Non-pigmented ciliary epithelial cell (primary cell): Measurements from ENCODE around the gene PXDC1.
"Not testable (repeated sequence)": the region's sequence is repeated elsewhere in the genome, so short reads cannot be mapped to it uniquely, and the experiment has no call there.

Experiments
- DNase-seq: peaks from one replicate; pipeline ENCODE4 v3.0.0-alpha.2; 2010; ENCODE audit warnings: low read depth

The PXDC1 gene

GRCh38 chr6:3762359-3762758 lies 10.8 kb upstream of the PXDC1 start:
- DNase-seq, result no peak

DNA sequence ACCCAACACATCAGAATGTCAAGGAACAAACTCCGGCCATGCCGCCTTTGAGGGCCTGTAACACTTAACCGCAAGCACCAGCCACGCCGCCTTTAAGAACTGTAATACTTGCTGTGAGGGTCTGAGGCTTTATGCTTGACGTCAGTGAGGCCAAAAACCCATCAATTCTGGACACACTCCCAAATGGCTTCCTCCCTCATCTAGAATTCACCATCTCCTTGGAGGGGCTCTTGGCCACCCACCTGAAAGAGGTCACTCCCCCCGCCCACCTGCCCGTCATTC lies 10.4 kb upstream of the PXDC1 start:
- DNase-seq, result no peak

DNA sequence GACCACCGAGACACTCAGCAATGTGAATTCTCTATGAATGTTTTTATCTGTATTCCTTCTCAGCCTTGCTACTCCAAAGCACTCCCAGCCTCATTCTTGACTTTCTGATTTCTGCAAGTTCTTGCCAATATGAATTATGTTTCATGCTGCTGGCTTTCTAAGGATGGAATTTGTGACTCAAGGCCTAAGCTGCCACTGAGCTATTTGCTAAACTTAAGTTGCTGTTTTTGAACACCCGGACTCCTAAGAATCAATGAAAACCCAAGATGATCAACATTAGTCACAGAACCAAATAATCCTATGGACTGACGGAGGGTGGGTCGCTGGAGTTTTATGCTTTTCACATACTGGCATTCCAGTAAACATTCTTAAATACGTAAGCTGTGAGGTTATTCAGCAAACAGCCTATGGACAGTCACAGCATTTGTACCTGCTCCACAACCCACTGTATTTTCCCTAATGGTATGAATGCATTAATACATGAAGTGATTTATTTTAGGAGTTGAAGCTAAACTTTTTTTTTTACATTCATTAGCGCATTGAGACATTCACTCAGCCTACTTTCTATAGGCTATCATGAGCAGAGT lies 8.2 kb upstream of the PXDC1 start:
- peak; percentile 90 for DNase-seq

- DNase-seq, result no peak
Measured at GRCh38 chr6:3758842-3759144, 7.3 kb upstream of the PXDC1 start.

DNA sequence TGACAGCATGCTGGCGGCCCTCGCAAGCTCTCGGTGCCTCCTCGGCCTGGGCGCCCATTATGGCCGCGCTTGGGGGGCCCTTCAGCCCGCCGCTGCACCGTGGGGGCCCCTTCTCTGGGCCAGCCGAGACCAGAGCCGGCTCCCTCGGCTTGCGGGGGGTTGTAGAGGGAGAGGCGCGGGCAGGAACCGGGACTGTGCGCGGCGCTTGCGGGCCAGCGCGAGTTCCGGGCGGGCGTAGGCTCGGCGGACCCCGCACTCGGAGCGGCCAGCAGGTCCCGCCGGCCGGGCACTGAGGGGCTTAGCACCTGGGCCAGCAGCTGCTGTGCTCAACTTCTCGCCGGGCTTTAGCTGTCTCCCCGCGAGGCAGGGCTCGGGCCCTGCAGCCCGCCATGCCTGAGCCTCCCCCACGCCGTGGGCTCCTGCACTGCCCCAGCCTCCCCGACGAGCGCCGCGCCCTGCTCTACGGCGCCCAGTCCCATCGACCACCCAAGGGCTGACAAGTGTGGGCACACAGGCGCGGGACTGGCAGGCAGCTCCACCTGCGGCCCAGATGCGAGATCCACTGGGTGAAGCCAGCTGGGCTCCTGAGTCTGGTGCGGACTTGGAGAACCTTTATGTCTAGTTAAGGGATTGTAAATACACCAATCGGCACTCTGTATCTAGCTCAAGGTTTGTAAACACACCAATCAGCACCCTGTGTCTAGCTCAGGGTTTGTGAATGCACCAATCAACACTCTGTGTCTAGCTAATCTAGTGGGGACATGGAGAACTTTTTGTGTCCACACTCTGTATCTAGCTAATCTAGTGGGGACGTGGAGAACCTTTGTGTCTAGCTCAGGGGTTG lies 6.7 kb upstream of the PXDC1 start:
- DNase-seq, result not testable (repeated sequence)

- DNase-seq, result no peak
Measured at GRCh38 chr6:3757241-3757641, 5.7 kb upstream of the PXDC1 start.

- DNase-seq, result no peak
Measured at GRCh38 chr6:3756546-3756945, 5.0 kb upstream of the PXDC1 start.

DNA sequence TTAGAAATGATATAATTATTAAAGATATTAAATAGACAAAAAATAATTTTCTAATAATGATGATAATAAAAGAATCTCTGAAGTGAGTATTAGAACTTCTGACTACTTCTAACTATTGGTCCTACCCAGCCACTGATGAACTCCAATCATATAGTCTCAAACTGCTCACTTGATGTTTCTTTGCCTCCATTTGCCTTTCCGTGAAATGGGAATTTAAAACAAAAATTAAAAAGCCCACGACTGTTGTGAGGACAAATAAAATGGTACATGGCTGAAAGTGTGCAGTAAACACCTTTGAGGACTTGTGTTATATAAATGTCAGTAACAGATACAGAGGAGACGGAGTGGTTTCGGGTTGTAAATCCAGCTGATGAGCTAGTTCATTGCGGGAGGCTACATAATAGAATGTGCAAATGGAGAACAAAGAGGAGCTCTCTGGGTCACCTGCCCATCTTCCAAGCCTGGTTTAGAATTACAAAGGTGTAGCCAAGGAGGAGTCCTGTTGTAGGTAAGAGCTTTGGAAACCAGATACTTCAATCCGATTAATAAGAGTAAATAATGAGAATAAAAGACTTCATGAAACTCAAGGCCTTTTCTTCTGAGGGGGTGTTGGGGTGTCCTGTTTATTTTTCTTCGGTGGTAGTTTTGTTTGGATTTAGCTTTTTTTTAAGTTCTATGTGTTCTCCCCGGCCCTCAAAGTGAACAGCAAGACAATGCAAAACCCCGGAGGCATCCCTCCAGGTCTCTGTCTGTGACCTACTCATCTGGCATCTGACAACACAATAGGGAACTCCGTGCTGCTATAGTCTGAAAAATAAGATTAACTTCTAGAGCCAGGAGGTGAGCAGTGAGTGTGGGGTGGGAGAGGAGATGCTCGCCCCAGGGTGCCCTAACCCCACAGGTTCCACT lies 4.4 kb upstream of the PXDC1 start:
- no peak for DNase-seq

DNA sequence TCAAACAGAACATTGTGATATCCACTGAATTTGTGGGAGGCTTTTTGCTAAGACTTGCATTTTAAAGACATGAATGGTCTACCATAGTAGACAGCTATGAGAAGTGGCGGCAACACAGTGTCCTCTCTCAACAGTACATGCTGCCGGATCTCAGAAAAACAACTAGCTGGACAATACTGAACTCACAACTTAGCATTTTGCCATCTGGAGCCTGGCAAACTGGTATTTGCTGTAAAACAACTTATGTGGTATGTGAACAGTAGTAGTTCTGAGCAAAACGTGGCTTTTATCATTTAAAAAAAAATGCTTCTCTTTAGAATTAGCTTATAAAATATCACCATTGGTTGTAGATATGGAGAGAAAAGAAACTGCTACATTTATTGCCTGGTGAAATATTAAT lies 3.3 kb upstream of the PXDC1 start:
- no peak for DNase-seq

- DNase-seq, result not testable (repeated sequence)
Measured at GRCh38 chr6:3754032-3754725, 2.7 kb upstream of the PXDC1 start.

DNA sequence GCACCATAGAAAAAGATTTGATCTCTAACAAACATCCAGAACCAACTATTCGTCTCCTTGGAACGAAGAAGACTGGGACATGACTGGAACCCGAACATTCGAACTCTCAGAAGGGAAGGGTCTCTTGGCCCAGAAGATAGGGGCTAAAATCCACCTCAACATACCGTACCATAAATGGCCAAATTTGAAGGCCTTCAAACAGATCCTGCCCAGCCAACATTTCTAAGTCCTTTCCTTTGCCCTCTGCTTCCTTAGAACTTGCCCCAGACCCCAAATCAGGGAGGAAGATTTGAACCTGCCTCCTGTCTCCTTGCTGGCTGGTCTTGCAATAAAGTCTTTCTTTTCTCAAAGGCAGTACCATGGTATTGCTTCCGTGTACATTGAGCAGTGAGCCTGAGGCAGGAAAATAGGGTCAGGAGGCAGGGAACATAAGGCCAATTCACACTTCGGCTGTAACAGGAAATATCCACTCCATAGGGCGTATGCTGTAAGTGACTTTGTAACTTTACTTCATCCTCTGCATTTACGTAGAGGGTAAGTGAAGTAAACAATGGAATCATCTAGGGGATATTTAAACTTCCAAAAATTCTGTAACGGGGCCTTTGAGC lies 1.8 kb upstream of the PXDC1 start:
- DNase-seq, result no peak

GRCh38 chr6:3752531-3753227 lies 1.2 kb upstream of the PXDC1 start:
- no peak for DNase-seq

DNA sequence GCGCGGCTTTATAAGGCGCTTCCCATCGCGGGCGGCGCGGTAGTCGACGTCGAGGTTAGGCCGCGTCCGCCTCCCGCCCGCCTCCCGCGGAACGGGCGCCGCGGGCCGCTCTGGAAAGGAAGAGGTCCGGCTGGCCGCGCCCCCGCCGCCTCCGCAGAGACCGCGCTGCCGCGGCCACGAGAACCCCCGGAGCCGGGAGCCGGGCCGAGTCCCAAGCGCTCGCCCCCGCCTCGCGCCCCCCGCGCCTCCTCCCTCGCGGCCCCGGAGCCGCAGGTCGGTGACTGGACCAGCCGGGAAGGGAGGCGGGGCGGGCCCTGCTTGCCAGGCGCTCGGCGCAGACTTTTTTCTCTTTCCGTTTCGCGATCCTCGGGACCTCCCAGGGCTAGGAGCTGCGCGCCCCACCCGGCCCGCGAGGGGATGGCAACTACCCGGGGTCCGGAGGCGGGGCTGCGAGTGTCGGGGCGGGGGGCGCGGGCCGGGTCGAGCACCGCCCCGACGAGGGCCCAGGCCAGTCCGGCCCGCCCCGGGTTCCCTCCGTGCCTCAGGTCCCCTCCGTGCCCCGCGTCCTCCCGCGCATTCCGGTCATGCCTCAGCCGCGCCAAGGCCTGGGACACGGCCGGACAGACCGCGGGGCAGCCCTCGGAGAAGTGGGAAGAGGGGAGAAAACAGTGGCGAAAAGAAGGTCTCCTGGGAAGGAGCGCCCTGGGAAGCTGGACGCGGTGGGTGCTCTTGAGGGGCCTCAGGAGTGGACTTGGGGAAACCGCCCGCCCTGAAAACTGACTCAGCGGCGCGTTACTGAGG lies 417 bp upstream of the PXDC1 start:
- DNase-seq, result no peak

DNA sequence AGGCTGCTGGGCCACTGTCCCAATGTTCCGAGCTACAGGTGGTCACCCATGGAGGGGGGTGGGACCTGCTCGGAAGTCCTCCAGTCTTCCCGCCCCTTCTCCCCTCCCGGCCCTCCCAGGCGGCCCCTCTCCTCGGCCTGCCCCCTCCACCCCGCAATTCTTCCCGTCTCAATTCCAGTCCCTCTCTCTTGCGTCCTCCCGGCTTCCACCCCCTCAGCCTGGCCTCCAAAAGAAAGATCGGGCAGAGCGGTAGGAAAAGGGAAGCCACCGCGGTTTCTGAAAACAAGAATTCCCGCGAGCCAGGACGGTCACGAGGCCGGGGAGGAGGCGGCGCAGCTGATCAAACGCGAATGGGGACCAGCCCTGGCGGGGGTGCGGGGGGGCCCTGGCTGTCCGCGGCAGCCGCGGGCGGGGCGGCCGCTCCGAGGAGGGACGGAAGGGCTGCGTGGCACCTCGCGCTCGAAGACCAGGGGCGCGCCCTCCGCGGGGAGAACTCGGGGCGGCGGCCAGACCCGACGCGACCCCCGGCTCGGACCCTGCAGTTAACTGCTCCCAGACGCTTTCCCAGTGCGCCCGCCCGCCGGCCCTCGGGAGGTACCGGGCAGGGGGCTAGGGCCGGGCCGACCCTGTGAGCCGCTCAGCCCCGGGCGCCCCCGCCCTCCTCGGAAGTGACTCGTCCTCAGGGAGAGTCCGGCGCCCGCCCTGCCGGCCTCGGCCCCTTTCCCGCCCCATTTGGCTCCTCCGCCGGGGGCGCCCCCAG lies 1.0 kb downstream of the PXDC1 start:
- DNase-seq, result no peak

GRCh38 chr6:3749977-3750316 lies 1.6 kb downstream of the PXDC1 start:
- no peak for DNase-seq

DNA sequence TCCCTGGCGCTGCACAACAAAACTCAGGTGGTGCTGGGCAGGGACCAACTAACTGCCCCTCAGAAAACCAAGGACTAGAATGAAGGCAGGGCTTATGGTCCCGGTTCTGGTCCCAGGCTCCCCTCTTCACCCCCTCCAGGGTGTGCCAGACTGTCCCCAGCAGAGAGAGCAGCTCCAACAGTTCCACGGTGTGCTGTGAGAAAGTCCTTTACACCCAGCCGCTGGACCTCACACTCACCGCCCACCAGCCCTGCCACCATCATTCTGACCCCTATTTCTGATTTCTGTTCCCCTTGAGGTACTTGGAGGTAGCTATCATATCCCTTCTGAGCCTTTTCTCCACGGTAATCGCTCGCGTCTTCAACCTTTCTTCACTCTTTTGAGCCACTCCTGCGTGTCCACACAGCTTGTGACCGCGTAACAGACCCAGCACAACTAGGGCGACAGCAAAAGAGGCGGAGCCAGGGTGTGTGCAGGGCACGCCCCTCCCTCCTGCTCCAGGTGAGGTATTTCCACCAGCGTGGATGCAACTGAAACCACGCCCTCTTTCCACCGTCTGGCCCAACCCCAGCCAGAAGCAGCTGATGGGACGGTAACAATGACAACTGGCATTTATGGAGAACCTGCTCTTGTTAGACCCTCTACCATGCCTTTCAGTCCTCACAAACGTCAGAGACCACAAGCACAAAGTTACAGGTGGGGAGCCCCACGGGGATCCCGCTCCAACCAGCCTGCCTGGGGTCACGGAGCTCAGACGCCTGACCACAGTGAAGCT lies 2.3 kb downstream of the PXDC1 start:
- no peak for DNase-seq

DNA sequence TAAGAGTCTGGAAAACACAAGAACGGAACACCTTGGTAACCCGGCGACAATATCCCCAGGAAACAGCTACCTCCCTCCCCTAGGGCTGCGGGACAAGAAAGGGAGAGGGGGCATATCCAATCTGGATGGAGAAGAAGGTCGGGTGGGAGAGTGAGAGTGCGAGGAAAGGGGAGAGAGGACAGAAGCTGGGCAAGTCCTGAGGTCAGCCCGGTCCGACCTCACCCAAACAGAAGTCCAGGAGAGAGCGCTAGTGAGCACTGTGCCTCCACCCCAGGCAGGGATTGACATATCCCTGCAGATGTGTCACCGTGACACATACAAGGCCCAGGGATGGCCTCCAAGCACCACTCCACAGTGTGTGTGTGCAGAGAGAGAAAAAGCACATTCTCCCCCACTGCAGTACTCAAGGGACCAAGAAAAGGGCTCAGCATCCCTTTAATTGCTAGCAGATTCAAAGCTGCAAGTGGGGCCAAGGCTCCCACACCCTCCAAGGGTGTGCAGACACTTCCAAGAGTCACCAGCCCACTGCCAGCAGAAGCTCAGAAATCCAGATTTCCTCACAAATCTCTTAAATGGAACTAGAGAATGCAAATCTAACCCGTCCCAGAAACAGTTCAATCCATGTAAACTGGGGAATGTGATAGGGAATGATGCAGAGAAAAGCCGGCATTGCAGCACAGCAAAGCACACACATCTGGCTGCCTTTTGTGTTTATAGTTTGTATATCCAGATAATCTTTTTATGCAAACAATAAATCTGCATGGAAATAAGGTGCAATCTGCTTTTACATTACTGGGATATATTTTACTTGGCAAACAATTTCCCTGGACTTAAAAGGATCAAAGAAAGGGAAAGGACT lies 3.1 kb downstream of the PXDC1 start:
- no peak for DNase-seq

DNA sequence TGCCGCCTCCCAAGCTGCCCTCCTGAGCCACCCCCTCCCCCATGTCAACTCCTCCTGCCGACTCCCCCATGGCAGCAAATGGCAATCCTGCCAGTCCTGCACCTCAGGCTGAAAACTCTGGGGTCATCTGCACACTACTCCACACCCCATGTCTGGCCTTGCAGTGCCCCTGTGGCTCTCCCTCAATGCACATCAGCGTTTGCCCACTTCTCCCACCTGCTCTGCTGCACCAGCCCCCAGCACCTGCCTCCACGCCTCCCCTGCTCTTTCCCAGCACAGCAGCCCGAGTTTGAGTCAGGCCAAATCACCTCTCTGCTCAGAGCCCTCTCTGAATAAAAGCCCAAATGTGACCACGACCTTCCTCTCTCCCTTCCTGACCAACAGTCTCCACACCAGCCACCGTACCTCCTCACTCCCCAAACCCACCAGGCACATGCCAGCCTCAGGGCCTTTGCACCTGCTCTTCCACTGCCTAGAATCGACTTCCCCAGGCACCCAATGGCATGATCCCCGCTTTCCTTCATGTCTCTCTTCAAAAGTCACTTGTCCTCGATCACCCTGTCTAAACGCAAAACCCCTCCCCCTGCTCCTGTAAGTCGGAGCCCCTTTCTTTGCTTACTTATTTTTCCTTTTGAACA lies 4.3 kb downstream of the PXDC1 start:
- DNase-seq, result no peak
